ENCODE results near the gene ATP13A2. TPM values are rescaled to one million over a fixed set of nuclear protein-coding genes. Genes with fewer than 3 reads are reported as not detected.

The ATP13A2 gene
- total RNA-seq, 4 donors from 2014 or later: 23.8 to 66.5 (median 41.8) TPM

- intact Hi-C loops (cut with DNase I): no loop called here
- 95 to 98% methylated on average over 4 to 12 of the region's 15 CpGs for WGBS, 2 donors
- Histone ChIP-seq H3K4me1 (peaks cover 0 to 20% (median 0%) of the 10 kb centered on the region in 3 donors), H3K27me3 (no peaks in the 10 kb centered on the region), H3K36me3 (peaks cover 0 to 91% (median 6%) of the 10 kb centered on the region in 3 donors), H3K9me3 (no peaks in the 10 kb centered on the region), H3K27ac (no peak overlapping the region), H3K4me3 (no peak overlapping the region)
- TF ChIP-seq POLR2A (IDR thresholded peaks at IDR 0.05): no peak
- TF ChIP-seq CTCF (IDR thresholded peaks at IDR 0.05): no peak
- DNase-seq: no peak
Observed at GRCh38 chr1:16993521-16994038, 18.1 kb downstream of the ATP13A2 start.

- intact Hi-C loops (cut with DNase I): no loop called here
- Histone ChIP-seq H3K4me1 (peaks cover 0 to 11% (median 0%) of the 10 kb centered on the region in 3 donors), H3K27me3 (no peaks in the 10 kb centered on the region), H3K36me3 (peaks cover 6 to 91% (median 11%) of the 10 kb centered on the region in 3 donors), H3K9me3 (no peaks in the 10 kb centered on the region), H3K4me3 (no peak overlapping the region), H3K27ac (no peak overlapping the region)
- WGBS, 2 donors: 97% methylated on average over 8 of the region's 9 CpGs
- no peak for TF ChIP-seq POLR2A (IDR thresholded peaks at IDR 0.05)
- TF ChIP-seq CTCF (IDR thresholded peaks at IDR 0.05): no peak
- DNase-seq: no peak
Observed at GRCh38 chr1:16992675-16993074, 19.1 kb downstream of the ATP13A2 start.

- Histone ChIP-seq H3K9me3 (no peaks in the 10 kb centered on the region), H3K36me3 (peaks cover 11 to 91% (median 12%) of the 10 kb centered on the region in 3 donors), H3K27ac (no peak overlapping the region), H3K27me3 (no peaks in the 10 kb centered on the region), H3K4me3 (no peak overlapping the region), H3K4me1 (peaks cover 0 to 10% (median 0%) of the 10 kb centered on the region in 3 donors)
- intact Hi-C loops (cut with DNase I): no loop called here
- DNase-seq: no peak
- WGBS, 2 donors: 90% methylated on average over 4 of the region's 12 CpGs; no CpG with 5 or more reads in 1 of the 2 donors
- no peak for TF ChIP-seq CTCF (IDR thresholded peaks at IDR 0.05)
- no peak for TF ChIP-seq POLR2A (IDR thresholded peaks at IDR 0.05)
Observed at GRCh38 chr1:16992102-16992501, 19.6 kb downstream of the ATP13A2 start.

- peaks cover 0 to 10% (median 0%) of the 10 kb centered on the region in 3 donors for H3K4me1 ChIP-seq
- TF ChIP-seq POLR2A (IDR thresholded peaks at IDR 0.05) (no peak), CTCF (IDR thresholded peaks at IDR 0.05) (no peak)
- no peak overlapping the region for H3K27ac ChIP-seq
- H3K9me3 ChIP-seq: no peaks in the 10 kb centered on the region
- DNase-seq: no peak
- peaks cover 6 to 91% (median 13%) of the 10 kb centered on the region in 3 donors for H3K36me3 ChIP-seq
- intact Hi-C loops (cut with DNase I): no loop called here
- H3K27me3 ChIP-seq: no peaks in the 10 kb centered on the region
- 98% methylated on average over 10 to 11 of the region's 12 CpGs for WGBS, 2 donors
- H3K4me3 ChIP-seq: no peak overlapping the region
Observed at GRCh38 chr1:16991571-16991970, 20.2 kb downstream of the ATP13A2 start.

GRCh38 chr1:16989676-16990391 is 21.9 kb downstream of the ATP13A2 start:
- Histone ChIP-seq H3K36me3 (peaks cover 6 to 84% (median 13%) of the 10 kb centered on the region in 3 donors), H3K9me3 (no peaks in the 10 kb centered on the region), H3K27ac (no peak overlapping the region), H3K4me3 (no peak overlapping the region), H3K27me3 (no peaks in the 10 kb centered on the region), H3K4me1 (peaks cover under 1 to 8% (median 2%) of the 10 kb centered on the region in 3 donors)
- WGBS, 2 donors: 88 to 92% methylated on average over 5 to 16 of the region's 22 CpGs
- intact Hi-C loops (cut with DNase I): no loop called here
- no peak for DNase-seq
- TF ChIP-seq CTCF (IDR thresholded peaks at IDR 0.05) (no peak), POLR2A (IDR thresholded peaks at IDR 0.05) (no peak)
